Fibroblast of the aortic adventitia (primary cell): Measurements from ENCODE around the gene ARID1A. TPM values are rescaled to one million over a fixed set of nuclear protein-coding genes. Genes with fewer than 3 reads are reported as not detected.

ENCODE experiments used
- DNase-seq: peaks from one replicate; pipeline ENCODE4 v3.0.0-alpha.2; 2010; ENCODE audit warnings: low read depth
- H3K4me3 ChIP-seq: 2 replicates; pipeline ENCODE4 v1.5.1; 2011; ENCODE audit warnings: low read depth, mild to moderate bottlenecking, control low read depth, low read length, moderate library complexity
- total RNA-seq: library from RNA; depleted of rRNA; stranded (reverse); fragments of >200 nt; gene quantifications from 2 replicates; pipeline ENCODE4 v1.2.3, GENCODE V29; 2012; ENCODE audit warnings: low replicate concordance
- TF ChIP-seq, protein P1 (sequence below): IDR thresholded peaks from 2 replicates; pipeline ENCODE4 v1.5.1; 2011; ENCODE audit warnings: mild to moderate bottlenecking, low read length, control low read depth, inconsistent platforms; ENCODE audit not compliant: insufficient read depth

Gene ARID1A
- total RNA-seq, 1 donor: 26.9 TPM

DNA sequence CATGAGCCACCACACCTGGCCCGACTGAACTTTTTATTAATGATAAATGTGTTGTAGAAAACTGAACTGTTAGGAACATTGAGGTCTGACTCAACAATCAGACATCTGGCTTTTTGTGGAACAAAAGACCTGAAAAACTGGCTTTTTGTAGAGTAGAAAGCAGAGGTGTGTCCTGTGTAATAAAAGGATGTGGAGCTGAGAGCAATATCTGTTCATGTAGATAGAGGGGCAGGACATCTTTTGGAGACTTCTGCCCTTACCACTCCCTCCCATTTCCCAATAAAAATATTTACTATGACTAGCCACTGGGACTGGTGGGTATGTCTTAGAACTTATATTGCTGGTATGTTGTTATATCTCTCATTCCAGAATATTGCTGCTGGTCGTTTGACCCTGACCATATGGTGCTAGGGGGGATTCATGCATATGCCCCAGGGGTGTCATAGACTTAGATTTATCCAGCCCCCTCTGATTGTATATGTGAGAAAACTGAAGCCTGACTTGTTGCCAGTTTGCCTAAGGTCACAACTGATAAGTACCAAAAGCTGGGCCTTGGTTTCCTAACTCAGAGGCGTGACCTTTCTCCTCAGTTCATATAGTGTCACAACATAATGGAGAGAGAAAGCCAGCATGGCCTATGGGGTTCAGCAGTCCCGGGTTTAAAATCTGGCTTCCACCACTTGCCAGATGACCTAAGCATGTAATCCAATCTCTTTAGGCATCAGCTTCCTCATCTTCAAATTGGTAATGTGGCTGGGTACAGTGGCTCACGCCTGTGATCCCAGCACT lies 58.5 kb downstream of the ARID1A start:
- TF ChIP-seq, protein P1, sequence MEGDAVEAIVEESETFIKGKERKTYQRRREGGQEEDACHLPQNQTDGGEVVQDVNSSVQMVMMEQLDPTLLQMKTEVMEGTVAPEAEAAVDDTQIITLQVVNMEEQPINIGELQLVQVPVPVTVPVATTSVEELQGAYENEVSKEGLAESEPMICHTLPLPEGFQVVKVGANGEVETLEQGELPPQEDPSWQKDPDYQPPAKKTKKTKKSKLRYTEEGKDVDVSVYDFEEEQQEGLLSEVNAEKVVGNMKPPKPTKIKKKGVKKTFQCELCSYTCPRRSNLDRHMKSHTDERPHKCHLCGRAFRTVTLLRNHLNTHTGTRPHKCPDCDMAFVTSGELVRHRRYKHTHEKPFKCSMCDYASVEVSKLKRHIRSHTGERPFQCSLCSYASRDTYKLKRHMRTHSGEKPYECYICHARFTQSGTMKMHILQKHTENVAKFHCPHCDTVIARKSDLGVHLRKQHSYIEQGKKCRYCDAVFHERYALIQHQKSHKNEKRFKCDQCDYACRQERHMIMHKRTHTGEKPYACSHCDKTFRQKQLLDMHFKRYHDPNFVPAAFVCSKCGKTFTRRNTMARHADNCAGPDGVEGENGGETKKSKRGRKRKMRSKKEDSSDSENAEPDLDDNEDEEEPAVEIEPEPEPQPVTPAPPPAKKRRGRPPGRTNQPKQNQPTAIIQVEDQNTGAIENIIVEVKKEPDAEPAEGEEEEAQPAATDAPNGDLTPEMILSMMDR: no peak

GRCh38 chr1:26758358-26758757 lies 62.5 kb downstream of the ARID1A start:
- TF ChIP-seq, protein P1: no peak
- no peak overlapping the region for H3K4me3 ChIP-seq
- no peak for DNase-seq

More for the DNA sequence above, 58.5 kb downstream of the ARID1A start:
- no peak overlapping the region for H3K4me3 ChIP-seq
- DNase-seq: no peak

DNA sequence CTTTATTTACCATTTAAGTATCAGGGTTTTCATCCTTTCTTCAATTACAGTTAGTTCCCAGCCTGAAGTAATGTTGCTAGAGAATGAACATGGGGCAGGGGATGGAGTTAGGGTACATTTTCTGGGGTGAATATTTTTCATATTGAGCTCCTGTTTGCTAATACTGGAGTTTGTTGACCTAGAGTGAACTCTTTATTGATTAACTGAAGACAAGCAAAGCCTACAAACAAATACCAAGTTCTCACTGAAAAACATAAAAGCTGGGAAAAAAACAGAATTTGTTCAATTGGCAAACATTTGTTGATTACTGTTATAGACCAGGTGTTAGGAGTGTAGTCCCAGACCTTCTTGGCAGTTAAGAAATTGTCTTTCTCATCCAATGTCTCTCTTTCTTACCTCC lies 63.7 kb downstream of the ARID1A start:
- no peak for DNase-seq
- H3K4me3 ChIP-seq: no peak overlapping the region
- TF ChIP-seq, protein P1: no peak

- DNase-seq: no peak
- H3K4me3 ChIP-seq: no peak overlapping the region
- TF ChIP-seq, protein P1: no peak
Observed at GRCh38 chr1:26761217-26761616, 65.4 kb downstream of the ARID1A start.

- H3K4me3 ChIP-seq: no peak overlapping the region
- DNase-seq: no peak
- TF ChIP-seq, protein P1: no peak
Observed at GRCh38 chr1:26767714-26768113, 71.9 kb downstream of the ARID1A start.

DNA sequence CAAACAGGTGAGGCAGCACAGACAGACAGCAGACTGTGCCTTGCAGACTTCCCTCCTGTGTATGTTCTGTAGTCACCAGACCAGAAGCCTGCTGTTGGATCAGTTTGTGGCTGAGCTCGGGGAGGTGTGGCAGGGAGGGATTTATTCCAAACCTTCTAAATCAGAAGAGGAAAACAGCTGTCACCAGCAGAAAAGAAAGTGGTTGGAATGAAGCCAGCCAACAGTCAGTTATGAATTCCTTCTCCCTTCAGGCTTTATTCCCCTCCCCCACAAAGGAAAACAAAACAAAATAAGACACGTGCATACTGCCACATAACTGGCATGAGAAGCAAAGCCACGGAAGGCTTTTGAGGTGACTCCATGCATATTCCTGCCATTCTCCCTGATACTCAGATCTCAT lies 72.9 kb downstream of the ARID1A start:
- no peak overlapping the region for H3K4me3 ChIP-seq
- peak; percentile 67 for DNase-seq
- TF ChIP-seq, protein P1: no peak

DNA sequence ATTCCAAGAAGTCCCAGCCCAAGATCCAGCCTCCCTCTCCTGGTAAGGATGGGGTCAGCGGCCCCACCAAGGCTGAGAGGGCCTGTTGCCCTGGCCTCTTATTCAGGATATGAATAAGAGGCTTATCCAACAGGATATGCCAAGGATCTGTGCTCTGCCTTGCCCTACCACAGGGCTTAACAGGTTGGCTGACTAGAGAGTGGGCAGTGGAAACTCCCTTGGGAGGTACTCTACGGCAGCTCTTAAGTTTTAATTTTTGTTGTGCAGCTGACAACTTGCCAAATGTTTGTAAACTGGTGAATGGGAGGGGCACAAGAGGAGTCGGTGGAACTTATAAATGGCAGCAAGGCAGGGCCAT lies 75.4 kb downstream of the ARID1A start:
- TF ChIP-seq, protein P1: no peak
- no peak overlapping the region for H3K4me3 ChIP-seq
- no peak for DNase-seq
